Neural progenitor cell (in vitro differentiated cells): ENCODE measurements around the gene KDM4B.

Experiments used
- CTCF ChIP-seq: fragments of 200-600 bp; sonication (generic); IDR thresholded peaks from 2 replicates; pipeline ENCODE4 v1.5.1; 2017; ENCODE audit warnings: antibody characterized with exemption, mild to moderate bottlenecking
- EZH2 ChIP-seq: fragments of 200-600 bp; sonication (generic); IDR thresholded peaks from 2 replicates; pipeline ENCODE4 v1.6.1; 2017; ENCODE audit warnings: antibody characterized with exemption, mild to moderate bottlenecking, moderate library complexity

GRCh38 chr19:5113633-5114586 lies 145.0 kb downstream of the KDM4B start:
- TF ChIP-seq CTCF, result no peak
- no peak for TF ChIP-seq EZH2
